NK-92 (cell line): Measurements from ENCODE around the gene SYTL3.

Experiments used
- DNase-seq: peaks from one replicate; lab custom pipeline; 2025; ENCODE audit not compliant: unreplicated experiment; lab: John Stamatoyannopoulos, UW

The SYTL3 gene

DNA sequence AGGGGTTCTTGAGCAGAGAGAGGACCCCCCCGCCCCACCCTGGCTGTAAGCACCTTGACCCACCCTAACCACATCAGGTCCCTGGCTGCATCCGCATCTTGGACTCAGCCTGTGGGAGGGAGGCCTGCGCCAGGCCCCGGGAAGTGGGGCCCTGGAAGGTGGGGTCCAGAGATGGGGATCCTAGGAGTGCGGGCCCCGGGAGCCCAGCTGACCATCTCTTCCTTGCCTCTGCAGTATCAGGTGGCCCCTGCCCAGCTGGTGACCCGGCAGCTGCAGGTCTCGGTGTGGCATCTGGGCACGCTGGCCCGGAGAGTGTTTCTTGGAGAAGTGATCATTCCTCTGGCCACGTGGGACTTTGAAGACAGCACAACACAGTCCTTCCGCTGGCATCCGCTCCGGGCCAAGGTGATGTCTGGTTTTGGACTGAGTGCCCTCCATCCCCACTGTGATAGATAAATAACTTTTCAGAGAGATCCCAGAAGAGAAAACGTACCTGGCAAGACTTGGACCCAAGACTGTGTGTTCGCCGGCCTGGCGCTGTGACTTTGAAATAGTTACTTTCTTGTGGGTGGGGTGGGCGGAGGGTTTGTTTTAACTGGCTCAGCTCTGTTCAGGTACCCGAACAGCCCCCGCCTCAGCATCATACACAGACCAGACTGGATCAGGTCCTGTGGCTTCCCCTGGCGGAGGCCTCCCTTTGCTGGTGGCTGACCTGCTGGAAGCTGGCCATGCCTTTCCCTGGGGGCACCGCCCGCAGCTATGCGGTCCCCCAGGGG is 107.3 kb downstream of the SYTL3 start:
- DNase-seq: no peak

GRCh38 chr6:158757753-158758090 is 107.9 kb downstream of the SYTL3 start:
- DNase-seq: no peak

DNA sequence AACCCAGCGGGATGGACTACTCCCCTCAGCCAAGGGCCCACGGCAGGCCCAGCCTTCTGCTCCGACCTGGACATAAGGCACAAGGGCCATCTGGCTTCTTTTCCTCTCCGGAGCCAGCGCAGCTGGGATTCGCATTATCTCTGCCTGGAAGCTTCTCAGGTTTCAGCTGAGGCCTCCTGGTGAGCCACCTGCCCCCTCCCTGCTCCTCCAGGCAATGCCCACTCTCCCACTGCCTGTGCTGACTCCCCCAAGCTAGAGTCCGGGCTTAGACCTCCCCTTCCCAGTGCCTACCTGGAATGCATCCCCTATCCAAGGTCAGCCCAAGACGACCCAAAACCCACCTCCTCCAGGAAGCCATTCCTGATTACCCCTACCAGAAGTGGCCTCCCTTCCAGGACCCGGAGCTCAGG is 108.6 kb downstream of the SYTL3 start:
- DNase-seq: no peak

DNA sequence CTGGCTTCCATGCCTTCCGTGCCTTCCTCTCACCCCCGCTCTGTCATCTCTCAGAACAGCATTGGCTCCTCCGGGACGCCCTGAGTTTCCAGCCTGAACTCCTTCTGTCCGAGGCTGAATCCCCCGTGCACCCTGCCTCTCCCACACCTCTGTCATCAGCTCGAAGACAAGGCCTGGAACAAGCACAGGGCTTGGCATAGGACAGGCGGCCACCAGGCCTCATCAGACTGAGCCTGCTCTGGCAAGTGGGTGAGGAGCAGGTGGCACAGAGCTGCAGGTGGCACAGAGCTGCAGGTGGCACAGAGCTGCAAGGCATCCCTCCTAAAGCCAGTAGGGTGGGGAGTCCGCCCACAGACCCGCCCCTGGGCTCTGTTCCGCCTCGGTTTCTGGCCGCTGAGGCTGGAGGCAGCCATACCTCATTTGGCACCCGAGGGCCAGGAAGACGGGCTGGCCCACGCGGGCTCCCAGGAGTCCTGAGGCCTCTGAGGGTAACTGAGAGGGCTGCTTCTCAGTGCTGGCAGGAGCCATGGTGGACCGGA is 109.2 kb downstream of the SYTL3 start:
- no peak for DNase-seq

DNA sequence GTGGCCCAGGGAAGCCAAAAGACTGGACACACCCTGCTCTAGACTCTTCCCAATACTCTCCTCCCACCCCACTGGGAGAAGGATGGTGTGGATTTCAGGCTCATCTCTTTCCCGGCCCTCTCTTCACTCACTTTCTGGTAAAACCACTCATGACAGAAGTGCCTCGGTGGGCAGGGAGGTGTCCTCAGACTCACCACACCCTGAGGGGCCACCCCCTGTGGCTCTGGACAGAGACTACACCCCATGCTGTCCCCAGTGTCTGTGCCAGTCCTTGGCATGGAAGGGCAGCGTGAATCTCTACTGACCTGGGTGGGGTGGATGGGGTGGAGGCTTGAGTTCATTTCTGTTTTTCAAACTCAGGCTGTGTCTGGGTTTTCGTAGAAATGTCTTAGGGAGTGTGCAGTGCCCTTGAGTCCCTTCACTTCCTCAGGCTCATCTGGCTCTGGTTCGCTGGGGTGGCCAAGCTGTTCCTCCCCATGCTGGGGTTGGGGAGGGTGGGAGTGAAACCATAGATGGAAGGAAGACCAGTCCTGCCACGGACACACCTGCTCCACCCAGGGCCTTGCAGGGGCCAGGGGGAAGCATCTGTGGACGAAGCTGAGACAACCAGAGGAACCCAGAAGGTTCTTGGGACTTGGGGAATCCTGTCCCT is 110.2 kb downstream of the SYTL3 start:
- DNase-seq: no peak

DNA sequence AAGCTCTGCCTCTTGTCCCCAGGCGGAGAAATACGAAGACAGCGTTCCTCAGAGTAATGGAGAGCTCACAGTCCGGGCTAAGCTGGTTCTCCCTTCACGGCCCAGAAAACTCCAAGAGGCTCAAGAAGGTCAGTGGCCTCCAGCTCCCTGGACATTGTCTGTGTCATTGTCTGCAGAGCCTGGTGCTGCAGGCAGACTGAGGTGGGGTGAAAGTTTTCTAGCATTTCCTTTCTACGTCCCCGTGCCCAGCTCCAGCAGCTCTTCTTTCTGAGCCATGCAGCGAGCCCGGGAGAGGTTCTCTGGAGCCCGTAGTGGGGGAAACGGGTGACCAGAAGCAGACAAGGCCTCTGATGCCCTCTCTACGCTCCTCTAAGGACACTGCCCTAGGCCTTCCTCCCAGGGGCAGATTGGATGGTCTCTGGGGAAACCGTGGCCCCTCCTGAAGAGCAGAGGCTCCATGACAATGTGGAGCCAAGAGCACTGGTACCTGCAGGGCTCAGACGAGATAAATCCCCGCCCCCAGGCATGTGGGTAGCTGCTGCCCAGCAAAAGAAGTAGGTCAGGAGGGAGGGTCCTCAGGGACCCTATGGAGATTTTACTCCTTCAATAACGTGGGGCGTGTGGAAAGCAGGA is 110.9 kb downstream of the SYTL3 start:
- DNase-seq: no peak

GRCh38 chr6:158761746-158762145 is 111.9 kb downstream of the SYTL3 start:
- no peak for DNase-seq

DNA sequence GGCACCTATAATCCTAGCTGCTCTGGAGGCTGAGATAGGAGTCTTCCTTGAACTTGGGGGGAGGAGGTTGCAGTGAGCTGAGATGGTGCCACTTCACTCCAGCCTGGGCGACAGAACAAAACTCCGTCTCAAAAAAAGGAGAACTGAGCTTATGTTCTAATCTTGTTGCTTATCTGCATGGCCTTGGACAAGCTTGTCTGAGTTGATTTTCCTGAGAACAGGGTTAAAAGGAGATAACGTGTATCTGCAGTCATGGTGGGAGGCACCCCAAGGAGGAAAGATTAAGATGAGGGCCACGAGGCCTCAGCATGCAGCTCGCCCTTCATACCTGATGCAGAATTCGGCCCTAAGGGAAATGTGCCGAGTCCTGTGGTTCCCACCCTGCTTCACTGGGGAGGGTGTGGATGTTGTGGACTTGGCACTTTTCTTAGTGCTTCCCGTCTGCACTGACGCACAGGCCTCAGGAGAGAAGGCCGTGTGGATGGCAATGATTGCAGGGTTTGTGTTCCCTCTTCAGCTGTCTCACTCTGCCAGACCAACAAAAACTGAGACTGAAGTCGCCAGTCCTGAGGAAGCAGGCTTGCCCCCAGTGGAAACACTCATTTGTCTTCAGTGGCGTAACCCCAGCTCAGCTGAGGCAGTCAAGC is 113.1 kb downstream of the SYTL3 start:
- DNase-seq: no peak

- no peak for DNase-seq
These were observed 113.8 kb downstream of the SYTL3 start for GRCh38 chr6:158763434-158764182.

GRCh38 chr6:158764183-158764849 is 114.5 kb downstream of the SYTL3 start:
- DNase-seq: no peak

DNA sequence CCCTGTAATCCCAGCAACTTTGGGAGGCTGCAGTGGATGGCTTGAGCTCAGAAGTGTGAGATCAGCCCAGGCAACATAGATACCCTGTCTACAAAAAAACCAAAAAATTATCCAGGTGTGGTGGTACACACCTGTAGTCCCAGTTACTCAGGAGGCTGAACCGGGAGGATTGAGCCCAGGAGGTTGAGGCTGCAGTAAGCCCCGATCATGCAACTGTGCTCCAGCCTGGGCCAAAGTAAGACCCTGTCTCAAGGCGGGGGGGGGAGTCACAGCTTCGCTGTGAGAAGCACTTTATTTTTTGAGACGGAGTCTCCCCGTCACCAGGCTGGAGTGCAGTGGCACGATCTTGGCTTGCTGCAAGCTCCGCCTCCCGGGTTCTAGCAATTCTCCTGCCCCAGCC is 115.1 kb downstream of the SYTL3 start:
- no peak for DNase-seq

DNA sequence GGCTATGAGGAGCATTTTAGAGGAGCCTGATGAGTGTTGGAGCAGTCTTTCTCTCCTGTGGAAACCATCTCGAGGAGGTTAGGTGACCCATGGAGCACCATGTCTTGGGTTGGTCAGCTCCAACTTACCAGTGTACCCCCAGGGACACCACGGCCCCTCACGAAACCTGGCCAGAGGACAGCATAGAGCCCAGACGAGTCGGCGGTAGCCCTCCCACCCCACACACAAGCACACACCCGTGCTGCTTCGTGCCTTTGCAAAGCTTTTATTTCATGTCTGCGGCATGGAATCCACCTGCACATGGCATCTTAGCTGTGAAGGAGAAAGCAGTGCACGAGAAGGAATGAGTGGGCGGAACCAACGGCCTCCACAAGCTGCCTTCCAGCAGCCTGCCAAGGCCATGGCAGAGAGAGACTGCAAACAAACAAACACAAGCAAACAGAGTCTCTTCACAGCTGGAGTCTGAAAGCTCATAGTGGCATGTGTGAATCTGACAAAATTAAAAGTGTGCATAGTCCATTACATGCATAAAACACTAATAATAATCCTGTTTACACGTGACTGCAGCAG is 115.7 kb downstream of the SYTL3 start:
- no peak for DNase-seq

DNA sequence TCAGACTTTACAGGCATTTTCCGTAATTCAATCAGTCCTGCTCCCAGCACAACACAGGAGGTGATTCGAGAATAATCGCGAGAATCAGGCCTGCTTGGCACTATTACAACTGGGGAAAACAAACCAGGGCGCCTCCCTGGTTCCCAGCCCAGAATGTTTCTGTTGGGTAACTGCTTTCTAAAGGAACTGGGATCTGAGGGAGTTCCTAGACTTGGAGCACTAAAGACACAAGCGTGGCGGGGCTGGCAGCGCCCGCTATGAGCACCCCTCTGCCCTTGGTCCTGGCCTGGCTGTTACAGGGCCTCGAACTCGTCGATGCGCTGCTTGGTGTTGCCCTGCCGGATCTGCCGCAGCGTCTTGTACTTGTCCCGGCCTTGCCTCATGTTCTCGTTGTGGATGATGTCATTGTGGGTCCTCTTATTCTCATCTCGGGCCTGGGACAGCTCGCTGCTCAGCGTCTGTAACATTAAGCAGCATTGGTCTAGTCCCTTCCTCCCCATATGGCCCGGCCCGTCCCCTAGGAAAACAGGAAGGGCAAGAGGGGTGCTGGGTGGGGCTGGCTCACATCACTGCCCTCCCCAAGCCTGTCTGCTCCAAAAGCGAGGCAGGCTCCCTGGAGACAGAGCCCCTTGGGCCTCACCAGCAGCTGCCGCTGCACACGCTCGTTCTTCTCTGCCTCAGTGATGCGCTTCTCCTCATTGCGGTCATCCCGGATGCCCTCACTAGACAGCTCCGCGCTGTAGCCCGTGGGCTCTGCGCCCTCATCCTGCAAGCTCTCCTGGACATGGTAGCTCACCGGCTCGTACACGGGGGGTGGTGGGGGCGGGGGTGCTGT is 117.0 kb downstream of the SYTL3 start:
- DNase-seq: no peak

GRCh38 chr6:158767709-158768108 is 117.9 kb downstream of the SYTL3 start:
- DNase-seq: no peak

DNA sequence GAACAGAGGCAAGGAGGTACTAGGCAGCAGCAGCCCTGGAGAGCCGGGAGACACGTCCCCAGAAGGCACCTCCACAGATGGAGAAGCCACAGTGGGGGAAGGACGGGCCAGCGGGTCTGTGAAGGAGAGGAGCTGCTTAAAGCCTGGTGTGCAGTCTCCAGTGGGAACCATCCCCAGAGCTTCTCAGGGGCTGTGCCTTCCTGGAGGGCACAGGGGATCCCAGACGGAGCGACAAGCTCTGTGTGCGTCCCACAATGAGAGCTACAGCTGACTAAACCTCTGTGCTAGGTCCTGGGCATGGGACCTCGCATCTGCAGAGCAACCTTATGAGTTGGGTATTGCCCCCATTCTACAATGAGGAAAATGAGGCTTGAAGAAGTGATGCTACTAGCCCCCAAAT is 118.6 kb downstream of the SYTL3 start:
- no peak for DNase-seq

DNA sequence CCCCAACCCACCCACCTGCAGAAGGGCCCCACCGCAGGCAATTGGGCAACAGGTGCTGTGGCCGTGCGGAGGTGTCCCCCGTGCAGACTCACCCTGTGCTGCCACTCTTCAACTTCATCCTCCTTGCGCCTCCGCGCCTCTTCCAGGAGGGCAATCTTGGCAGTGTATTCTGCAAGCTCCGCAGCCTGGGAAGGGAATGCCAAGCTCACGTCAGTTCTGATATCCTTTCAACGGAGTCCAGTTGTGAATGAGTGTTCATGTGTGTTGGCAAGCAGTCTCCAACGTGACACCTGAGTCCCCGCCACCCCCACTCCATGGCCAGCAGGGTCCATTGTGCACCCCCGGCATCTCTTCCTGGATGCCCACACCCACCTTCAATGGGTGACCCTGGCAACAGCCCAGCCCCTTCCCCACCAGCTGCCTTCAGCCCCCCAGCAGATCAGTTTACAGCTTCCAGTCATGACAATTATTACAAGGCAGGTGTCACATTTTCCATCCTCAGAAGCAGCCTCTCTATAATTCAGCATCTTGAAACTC is 119.4 kb downstream of the SYTL3 start:
- no peak for DNase-seq

DNA sequence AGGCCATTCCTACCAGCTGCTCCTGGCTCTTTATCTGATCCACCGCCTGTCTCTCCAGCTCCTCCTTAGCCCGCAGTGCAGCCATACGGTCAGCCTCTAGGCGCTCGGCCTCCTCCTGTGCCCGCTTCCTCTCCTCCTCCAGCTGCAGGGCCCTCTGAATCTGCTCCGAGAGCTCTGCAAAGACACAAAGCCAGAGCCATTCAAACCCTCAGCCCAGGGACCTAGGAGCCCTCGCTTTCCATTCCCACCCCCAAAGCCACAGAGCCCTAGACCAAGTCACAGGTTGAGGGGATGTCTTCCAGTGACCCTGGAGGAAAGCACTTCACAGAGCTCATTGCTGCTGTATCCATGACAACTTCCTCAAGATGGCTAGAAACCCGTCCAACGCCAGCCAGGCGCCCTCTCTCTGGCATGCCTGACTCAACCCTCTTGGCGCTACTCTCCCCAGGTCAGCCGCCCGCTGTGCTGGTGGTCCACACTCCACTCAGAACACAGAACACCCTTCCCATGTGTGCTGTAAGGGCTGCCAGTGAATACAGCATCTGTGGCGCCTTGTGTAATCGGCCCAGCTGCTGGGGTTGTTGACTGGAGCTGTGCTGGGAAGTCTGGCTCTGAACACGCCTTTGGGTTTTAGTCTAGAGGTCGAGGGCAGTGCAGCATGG is 120.0 kb downstream of the SYTL3 start:
- DNase-seq: no peak

GRCh38 chr6:158770533-158771330 is 120.9 kb downstream of the SYTL3 start:
- DNase-seq: no peak
